K562 (cell line): ENCODE results near the gene CENPB. TPM values are rescaled to one million over a fixed set of nuclear protein-coding genes. Genes with fewer than 3 reads are reported as not detected.

ENCODE experiments used
- ATAC-seq: fragments of 200-7000 bp; cut with Tn5 transposase; 3 replicates; pipeline ENCODE4 v1.9.1; 2020; ENCODE audit warnings: moderate library complexity
- BruUV-seq: library from RNA; stranded (reverse); fragments of 400-500 nt; replicated peaks from 2 replicates; lab custom pipeline; 2021; lab: Mats Ljungman, UMichigan
- CTCF ChIA-PET: fragments of 300-600 bp; formaldehyde crosslinking; extraction: SDS; loops from one replicate; lab custom pipeline; 2021; ENCODE audit warnings: low intra/inter-chr PET ratio; lab: Yijun Ruan, JAX
- POLR2A ChIA-PET: fragments of 300-600, 350-650 bp; sonication (Branson Sonifier 250); formaldehyde crosslinking; extraction: SDS; loops from one replicate; lab custom pipeline; 2021; ENCODE audit warnings: antibody characterized with exemption, inconsistent platforms; lab: Yijun Ruan, JAX
- DNase-seq, 4 experiments: peaks; one replicate each; pipeline versions ENCODE4 v3.0.0 to v3.0.0-alpha.2; 2011 to 2018; ENCODE audit warnings: low spot score in 3 of 4, mixed read lengths in 3 of 4; ENCODE audit errors: extremely low read depth in 1 of 4
- FAIRE-seq: peaks from 2 replicates; lab custom pipeline; 2011; peaks lifted over from hg19 to GRCh38; lab: Jason Lieb, UNC
- H2AFZ ChIP-seq: 2 replicates; pipeline ENCODE4 v1.6.0; 2011; ENCODE audit warnings: low read depth, low read length, control low read depth, inconsistent platforms
- H3K27ac ChIP-seq: fragments of 200-600 bp; 3 replicates; pipeline ENCODE4 v1.8.0; 2011; ENCODE audit warnings: low read depth, mild to moderate bottlenecking, control low read depth, inconsistent platforms, low read length, moderate library complexity, mixed read lengths; ENCODE audit errors: extremely low read depth
- H3K27me3 ChIP-seq, 2 experiments: fragments of 300-600 bp in 1 of 2; 2 replicates in 1 of 2; 3 replicates in 1 of 2; pipeline versions ENCODE4 v1.6.0 to v1.8.0; 2011; ENCODE audit warnings: inconsistent platforms in 2 of 2, low read length in 2 of 2, mild to moderate bottlenecking in 1 of 2, mixed read lengths in 1 of 2, moderate library complexity in 1 of 2; ENCODE audit not compliant: control insufficient read depth in 2 of 2, insufficient read depth in 2 of 2
- H3K36me3 ChIP-seq: fragments of 300-600 bp; 3 replicates; pipeline ENCODE4 v1.8.0; 2011; ENCODE audit warnings: mild to moderate bottlenecking, low read length, inconsistent platforms; ENCODE audit not compliant: control insufficient read depth, insufficient read depth
- H3K4me1 ChIP-seq, 2 experiments: fragments of 200-600 bp in 1 of 2; replicated peaks in 1 of 2; 2 replicates in 1 of 2; 3 replicates in 1 of 2; pipeline versions ENCODE4 v1.5.1 to v1.8.0; 2011; ENCODE audit warnings: inconsistent platforms in 2 of 2, low read length in 2 of 2, mild to moderate bottlenecking in 1 of 2, mixed read lengths in 1 of 2, moderate library complexity in 1 of 2; ENCODE audit not compliant: control insufficient read depth in 2 of 2, insufficient read depth in 2 of 2
- H3K4me2 ChIP-seq: 2 replicates; pipeline ENCODE4 v1.6.1; 2011; ENCODE audit warnings: low read length, control low read depth, inconsistent platforms, mixed read lengths; ENCODE audit not compliant: insufficient read depth
- H3K4me3 ChIP-seq: fragments of 200-600 bp; sonication (generic), shearing (Covaris generic); 2 replicates; pipeline ENCODE4 v1.5.1; 2016; ENCODE audit warnings: control low read depth, inconsistent platforms
- H3K79me2 ChIP-seq: fragments of 200-600 bp; 3 replicates; pipeline ENCODE4 v1.8.0; 2011; ENCODE audit warnings: low read length, inconsistent platforms; ENCODE audit not compliant: control insufficient read depth, insufficient read depth
- H3K9ac ChIP-seq, 2 experiments: 2 replicates each; pipeline versions ENCODE4 v1.6.0 to v1.6.1; 2011; ENCODE audit warnings: low read depth in 2 of 2, low read length in 2 of 2, control low read depth in 1 of 2, inconsistent platforms in 1 of 2, mild to moderate bottlenecking in 1 of 2, mixed read lengths in 1 of 2; ENCODE audit not compliant: insufficient read depth in 1 of 2
- H3K9me1 ChIP-seq: one replicate; pipeline ENCODE4 v1.6.0; 2011; ENCODE audit warnings: inconsistent platforms, mild to moderate bottlenecking, low read length, moderate library complexity; ENCODE audit not compliant: control insufficient read depth, insufficient read depth
- H3K9me3 ChIP-seq: replicated peaks from 2 replicates; pipeline ENCODE4 v1.5.1; 2011; ENCODE audit warnings: low read depth, low read length, inconsistent platforms; ENCODE audit not compliant: control insufficient read depth, insufficient read depth
- H4K20me1 ChIP-seq: replicated peaks from 2 replicates; pipeline ENCODE4 v1.6.1; 2011; ENCODE audit warnings: low read length, inconsistent platforms, mixed read lengths; ENCODE audit not compliant: control insufficient read depth, insufficient read depth
- ARHGAP35 ChIP-seq: fragments of 450-650 bp; IDR thresholded peaks from 2 replicates; pipeline ENCODE4 v1.6.1; 2018; ENCODE audit not compliant: partially characterized antibody
- ARID1B ChIP-seq: fragments of 450-650 bp; IDR thresholded peaks from 2 replicates; pipeline ENCODE4 v1.6.1; 2016; ENCODE audit warnings: antibody characterized with exemption, mild to moderate bottlenecking, inconsistent platforms
- CBFA2T2 ChIP-seq: fragments of 450-650 bp; conservative IDR thresholded peaks from 2 replicates; pipeline ENCODE4 v1.6.1; 2017; ENCODE audit warnings: mild to moderate bottlenecking
- CTBP1 ChIP-seq: fragments of 450-650 bp; IDR thresholded peaks from 2 replicates; pipeline ENCODE4 v1.6.1; 2016; ENCODE audit warnings: borderline replicate concordance
- EGR1 ChIP-seq: fragments of 450-650 bp; conservative IDR thresholded peaks from 2 replicates; pipeline ENCODE4 v1.6.1; 2017; ENCODE audit warnings: mild to moderate bottlenecking
- FIP1L1 ChIP-seq: fragments of 200-400 bp; formaldehyde crosslinking; IDR thresholded peaks from 2 replicates; pipeline ENCODE4 v1.6.1; 2018; ENCODE audit warnings: mild to moderate bottlenecking, low read depth, low read length; ENCODE audit not compliant: poor library complexity, severe bottlenecking
- HIVEP1 ChIP-seq: fragments of 250-450 bp; sonication (Bioruptor Pico); IDR thresholded peaks from 2 replicates; pipeline ENCODE4 v1.4.0; 2020; ENCODE audit warnings: mild to moderate bottlenecking
- JUNB ChIP-seq: fragments of 450-650 bp; formaldehyde crosslinking; conservative IDR thresholded peaks from 2 replicates; pipeline ENCODE4 v1.4.0; 2020; ENCODE audit warnings: mild to moderate bottlenecking
- PTTG1 ChIP-seq: fragments of 450-650 bp; IDR thresholded peaks from 2 replicates; pipeline ENCODE4 v1.6.1; 2016; ENCODE audit warnings: low read depth, mild to moderate bottlenecking, missing genetic modification characterization, missing compliant biosample characterization
- RCOR1 ChIP-seq, 2 experiments: IDR thresholded peaks; 2 replicates each; pipeline ENCODE4 v1.6.1; 2012; ENCODE audit warnings: low read depth in 2 of 2, low read length in 2 of 2, borderline replicate concordance in 1 of 2, improper control_type of control experiment in 1 of 2
- SIN3A ChIP-seq, 2 experiments: fragments of 150-350 bp in 1 of 2; IDR thresholded peaks; 2 replicates each; pipeline ENCODE4 v1.6.1; 2011 to 2016; ENCODE audit warnings: borderline replicate concordance in 2 of 2, low read depth in 2 of 2, low read length in 2 of 2, mild to moderate bottlenecking in 2 of 2, moderate library complexity in 2 of 2; ENCODE audit not compliant: control insufficient read depth in 1 of 2
- TAL1 ChIP-seq: fragments of 450-650 bp; IDR thresholded peaks from 2 replicates; pipeline ENCODE4 v1.6.1; 2016; ENCODE audit warnings: mild to moderate bottlenecking
- ZBTB7A ChIP-seq: IDR thresholded peaks from 2 replicates; pipeline ENCODE4 v1.6.1; 2011; ENCODE audit warnings: low read depth, mild to moderate bottlenecking, low read length, moderate library complexity, borderline replicate concordance; ENCODE audit not compliant: control insufficient read depth
- ZEB2 ChIP-seq: fragments of 450-650 bp; IDR thresholded peaks from 2 replicates; pipeline ENCODE4 v1.6.1; 2016
- ZNF263 ChIP-seq: sonication (generic); formaldehyde crosslinking; IDR thresholded peaks from 2 replicates; pipeline ENCODE4 v1.8.0; 2022; ENCODE audit warnings: mild to moderate bottlenecking, missing genetic modification reagents, borderline replicate concordance
- ZNF695 ChIP-seq: fragments of 450-650 bp; formaldehyde crosslinking; IDR thresholded peaks from 2 replicates; pipeline ENCODE4 v1.4.0; 2020; ENCODE audit warnings: mild to moderate bottlenecking, moderate library complexity
- WGBS: fragments of 100-300 bp; shearing (Covaris generic); methylation state at CpG from one replicate; pipeline ENCODE4 v1.1.6; 2016; ENCODE audit warnings: low coverage, mixed read lengths; ENCODE audit not compliant: insufficient coverage; ENCODE audit errors: missing lambda C conversion rate; 5-methylcytosine and 5-hydroxymethylcytosine counted together
- in situ Hi-C: fragments of 300-500 bp; cut with MboI; formaldehyde crosslinking; loops from 4 replicates; pipeline ENCODE4 v1.15.0; 2018; ENCODE audit warnings: inconsistent platforms, mixed read lengths
- intact Hi-C: fragments of 100-400 bp; cut with micrococcal nuclease; formaldehyde crosslinking; loops from 2 replicates; pipeline ENCODE4 v1.14.2; 2022
- polyA plus RNA-seq, 8 experiments: library from polyadenylated mRNA; depleted of rRNA in 4 of 8; stranded (reverse) in 5 of 8; unstranded in 3 of 8; fragments of >200 nt; fragmentation: Nextera tagmentation in 2 of 8; fragmentation: Illumina TruSeq in 1 of 8; extraction: Ambion mirVana in 2 of 8; extraction: Trizol in 1 of 8; gene quantifications; 2 replicates each; pipeline versions ENCODE4 v1.2.1 to v1.2.3, GENCODE V29; 2011 to 2014; ENCODE audit warnings: inconsistent platforms in 1 of 8, missing spikeins in 1 of 8
- total RNA-seq, 7 experiments: library from RNA; depleted of rRNA in 6 of 7; stranded (reverse); fragments of >200 nt in 6 of 7; fragmentation: Illumina TruSeq in 2 of 7; extraction: Trizol in 2 of 7; gene quantifications; 2 replicates each; pipeline versions ENCODE4 v1.2.1 to v1.2.3, GENCODE V29; 2011 to 2021; ENCODE audit warnings: low replicate concordance in 1 of 7
- TF ChIP-seq, protein P1 (sequence below): sonication (generic); formaldehyde crosslinking; IDR thresholded peaks from 2 replicates; pipeline ENCODE4 v1.8.0; 2022; ENCODE audit warnings: mild to moderate bottlenecking, missing genetic modification reagents
- TF ChIP-seq, protein P2 (sequence below), 3 experiments: fragments of 200-800 bp in 1 of 3; sonication (Bioruptor generic) in 1 of 3; sonication (generic) in 1 of 3; formaldehyde crosslinking in 1 of 3; IDR thresholded peaks; 2 replicates each; pipeline versions ENCODE4 v1.6.1 to v1.8.0; 2016 to 2022; ENCODE audit warnings: mild to moderate bottlenecking in 2 of 3, missing compliant biosample characterization in 2 of 3, missing genetic modification characterization in 2 of 3, missing genetic modification reagents in 1 of 3

CENPB gene
- total and polyA plus RNA-seq, 9 of the 15 experiments (the other 6 are each of a cell fraction or from before 2014, with no cell fraction given): 0.17 to 70.8 (median 24.9) TPM

DNA sequence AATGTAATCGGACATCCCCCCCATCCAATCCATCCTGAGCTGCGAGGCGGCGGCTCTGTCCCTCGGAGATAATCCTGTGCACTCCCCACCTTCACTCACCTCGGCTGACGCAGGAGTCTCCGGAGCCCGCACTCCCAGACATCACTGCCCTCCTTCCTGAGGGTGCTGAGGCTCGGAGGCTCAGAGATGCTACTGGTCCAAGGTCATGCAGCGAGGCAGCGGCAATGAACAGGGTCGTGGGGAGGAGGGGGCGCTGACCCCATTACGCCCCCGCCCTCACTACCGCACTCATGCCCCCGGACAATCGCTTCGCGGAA is 19.5 kb downstream of the CENPB start:
- Histone ChIP-seq H3K9me3 (no peaks in the 10 kb centered on the region), H3K27ac (peak overlapping the region; percentile 66; the same call in 2 of the 3 replicates), H3K4me1 (peaks cover 9 to 42% of the 10 kb centered on the region in 2 experiments; a peak in 3 of 5 replicates), H3K9me1 (no peaks in the 10 kb centered on the region), H3K36me3 (peaks cover 11% of the 10 kb centered on the region; the same call in 2 of the 3 replicates), H4K20me1 (no peaks in the 10 kb centered on the region), H3K9ac (peak overlapping the region; percentile 59 to 88; a peak in 3 of 4 replicates), H3K4me2 (peak overlapping the region; percentile 81), H2AFZ (peak overlapping the region; percentile 89), H3K4me3 (peak overlapping the region; percentile 60), H3K27me3 (no peaks in the 10 kb centered on the region), H3K79me2 (peaks cover 27% of the 10 kb centered on the region)
- ChIA-PET CTCF (no interaction called here), POLR2A (interaction anchor here (0.6 to 1.1 kb wide), 4 partner anchors 9 to 1994 kb away, joined by 3 to 5 read pairs (median 4); no protein-coding TSS in a partner anchor)
- DNase-seq (peak; percentile 41 to 78 (median 59)), FAIRE-seq (peak; percentile 48), ATAC-seq (peak; percentile 68)
- TSS peak; percentile 58 for BruUV-seq
- in situ Hi-C loops: no loop called here
- WGBS: 0% methylated on average over 8 of the region's 21 CpGs
- intact Hi-C loops: no loop called here
- peak in 1 of 2 experiments; percentile 51; a peak in 1 of 4 replicates for TF ChIP-seq RCOR1 (IDR thresholded peaks at IDR 0.05; ENCODE audit: borderline replicate concordance in 1 of 2, low read depth in 2 of 2, low read length in 2 of 2)
- peak; percentile 59 for TF ChIP-seq EGR1
- TF ChIP-seq PTTG1 (tag): no peak
- peak in 1 of 2 experiments; percentile 12; a peak in 1 of 4 replicates for TF ChIP-seq SIN3A (IDR thresholded peaks at IDR 0.05; ENCODE audit: borderline replicate concordance in 2 of 2, control insufficient read depth in 1 of 2, low read depth in 2 of 2, low read length in 2 of 2)
- peak; percentile 1 for TF ChIP-seq FIP1L1
- peak; percentile 45 for TF ChIP-seq CBFA2T2
- TF ChIP-seq ZNF695 (CRISPR knock-in tag): no peak
- 0 out of 2 replicates have a peak, but pooled peaks have one; percentile 31 for TF ChIP-seq ARID1B
- TF ChIP-seq, protein P1, sequence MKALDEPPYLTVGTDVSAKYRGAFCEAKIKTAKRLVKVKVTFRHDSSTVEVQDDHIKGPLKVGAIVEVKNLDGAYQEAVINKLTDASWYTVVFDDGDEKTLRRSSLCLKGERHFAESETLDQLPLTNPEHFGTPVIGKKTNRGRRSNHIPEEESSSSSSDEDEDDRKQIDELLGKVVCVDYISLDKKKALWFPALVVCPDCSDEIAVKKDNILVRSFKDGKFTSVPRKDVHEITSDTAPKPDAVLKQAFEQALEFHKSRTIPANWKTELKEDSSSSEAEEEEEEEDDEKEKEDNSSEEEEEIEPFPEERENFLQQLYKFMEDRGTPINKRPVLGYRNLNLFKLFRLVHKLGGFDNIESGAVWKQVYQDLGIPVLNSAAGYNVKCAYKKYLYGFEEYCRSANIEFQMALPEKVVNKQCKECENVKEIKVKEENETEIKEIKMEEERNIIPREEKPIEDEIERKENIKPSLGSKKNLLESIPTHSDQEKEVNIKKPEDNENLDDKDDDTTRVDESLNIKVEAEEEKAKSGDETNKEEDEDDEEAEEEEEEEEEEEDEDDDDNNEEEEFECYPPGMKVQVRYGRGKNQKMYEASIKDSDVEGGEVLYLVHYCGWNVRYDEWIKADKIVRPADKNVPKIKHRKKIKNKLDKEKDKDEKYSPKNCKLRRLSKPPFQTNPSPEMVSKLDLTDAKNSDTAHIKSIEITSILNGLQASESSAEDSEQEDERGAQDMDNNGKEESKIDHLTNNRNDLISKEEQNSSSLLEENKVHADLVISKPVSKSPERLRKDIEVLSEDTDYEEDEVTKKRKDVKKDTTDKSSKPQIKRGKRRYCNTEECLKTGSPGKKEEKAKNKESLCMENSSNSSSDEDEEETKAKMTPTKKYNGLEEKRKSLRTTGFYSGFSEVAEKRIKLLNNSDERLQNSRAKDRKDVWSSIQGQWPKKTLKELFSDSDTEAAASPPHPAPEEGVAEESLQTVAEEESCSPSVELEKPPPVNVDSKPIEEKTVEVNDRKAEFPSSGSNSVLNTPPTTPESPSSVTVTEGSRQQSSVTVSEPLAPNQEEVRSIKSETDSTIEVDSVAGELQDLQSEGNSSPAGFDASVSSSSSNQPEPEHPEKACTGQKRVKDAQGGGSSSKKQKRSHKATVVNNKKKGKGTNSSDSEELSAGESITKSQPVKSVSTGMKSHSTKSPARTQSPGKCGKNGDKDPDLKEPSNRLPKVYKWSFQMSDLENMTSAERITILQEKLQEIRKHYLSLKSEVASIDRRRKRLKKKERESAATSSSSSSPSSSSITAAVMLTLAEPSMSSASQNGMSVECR (CRISPR knock-in tag): peak; percentile 67; the same call in 1 of the 2 replicates
- TF ChIP-seq, protein P2, sequence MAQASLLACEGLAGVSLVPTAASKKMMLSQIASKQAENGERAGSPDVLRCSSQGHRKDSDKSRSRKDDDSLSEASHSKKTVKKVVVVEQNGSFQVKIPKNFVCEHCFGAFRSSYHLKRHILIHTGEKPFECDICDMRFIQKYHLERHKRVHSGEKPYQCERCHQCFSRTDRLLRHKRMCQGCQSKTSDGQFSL (CRISPR knock-in tag; IDR thresholded peaks at IDR 0.05): peak; percentile 73; the same call in 1 of the 2 replicates
- TF ChIP-seq, protein P2 (tag; IDR thresholded peaks at IDR 0.05): no peak
- TF ChIP-seq HIVEP1 (CRISPR knock-in tag): no peak
- no peak for TF ChIP-seq ARHGAP35
- TF ChIP-seq ZNF263: peak; percentile 39; the same call in 1 of the 2 replicates
- TF ChIP-seq JUNB (CRISPR knock-in tag): no peak
- TF ChIP-seq ZBTB7A: 0 out of 2 replicates have a peak, but pooled peaks have one; percentile 56
- TF ChIP-seq ZEB2: no peak
- peak; percentile 26; the same call in 1 of the 2 replicates for TF ChIP-seq TAL1
- peak; percentile 47; the same call in 1 of the 2 replicates for TF ChIP-seq CTBP1
